CD8-positive, alpha-beta memory T cell (primary cell): Measurements from ENCODE around the gene LITAFD. TPM values are rescaled to one million over a fixed set of nuclear protein-coding genes. Genes with fewer than 3 reads are reported as not detected.
A peak's percentile ranks its signal among the peaks of the same experiment; 100 is the strongest.

Experiments
- CTCF ChIA-PET: fragments of 350-600 bp; sonication (Branson Sonifier 250); formaldehyde crosslinking; loops from one replicate; lab custom pipeline; 2021; ENCODE audit warnings: antibody characterized with exemption; lab: Charles Lee
- POLR2A ChIA-PET: fragments of 350-600 bp; sonication (Branson Sonifier 250); formaldehyde crosslinking; loops from one replicate; lab custom pipeline; 2021; ENCODE audit warnings: antibody characterized with exemption; lab: Charles Lee
- DNase-seq, 5 donors: peaks; one replicate each; pipeline versions ENCODE4 v3.0.0 to v3.0.0-alpha.2; 2020 to 2022; ENCODE audit warnings: mixed read lengths in 1 of 5
- H3K27ac ChIP-seq: one replicate; pipeline ENCODE4 v1.7.0; 2013; ENCODE audit warnings: low read depth, mild to moderate bottlenecking, low read length, moderate library complexity
- H3K27me3 ChIP-seq: 2 replicates; pipeline ENCODE4 v1.7.0; 2013; ENCODE audit warnings: low read length, mild to moderate bottlenecking; ENCODE audit not compliant: insufficient read depth, poor library complexity, severe bottlenecking
- H3K36me3 ChIP-seq: 2 replicates; pipeline ENCODE4 v1.7.0; 2013; ENCODE audit warnings: mild to moderate bottlenecking, low read length, moderate library complexity; ENCODE audit not compliant: insufficient read depth
- H3K4me1 ChIP-seq: 2 replicates; pipeline ENCODE4 v1.7.0; 2013; ENCODE audit warnings: mild to moderate bottlenecking, low read length, moderate library complexity; ENCODE audit not compliant: insufficient read depth
- H3K4me3 ChIP-seq: 2 replicates; pipeline ENCODE4 v1.7.0; 2013; ENCODE audit warnings: mild to moderate bottlenecking, low read length
- H3K9me3 ChIP-seq: 2 replicates; pipeline ENCODE4 v1.7.0; 2013; ENCODE audit warnings: mild to moderate bottlenecking, low read length
- H3K27ac Mint-ChIP-seq, 8 donors: one replicate each; pipeline ENCODE4 v1.8.0; 2020 to 2021; ENCODE audit warnings: mixed read lengths in 8 of 8, mild to moderate bottlenecking in 6 of 8, inconsistent platforms in 3 of 8, moderate library complexity in 3 of 8
- H3K27me3 Mint-ChIP-seq, 2 donors: one replicate each; pipeline ENCODE4 v1.8.0; 2020 to 2021; ENCODE audit warnings: mixed read lengths in 2 of 2, mild to moderate bottlenecking in 1 of 2, moderate library complexity in 1 of 2
- H3K36me3 Mint-ChIP-seq, 3 donors: one replicate each; pipeline ENCODE4 v1.8.0; 2020 to 2021; ENCODE audit warnings: mixed read lengths in 3 of 3, inconsistent platforms in 1 of 3, mild to moderate bottlenecking in 1 of 3
- H3K4me1 Mint-ChIP-seq, 3 donors: one replicate each; pipeline ENCODE4 v1.8.0; 2020 to 2021; ENCODE audit warnings: mixed read lengths in 3 of 3, inconsistent platforms in 1 of 3, mild to moderate bottlenecking in 1 of 3
- H3K4me3 Mint-ChIP-seq, 7 donors: one replicate each; pipeline ENCODE4 v1.8.0; 2020 to 2021; ENCODE audit warnings: mixed read lengths in 7 of 7, mild to moderate bottlenecking in 6 of 7, moderate library complexity in 4 of 7, inconsistent platforms in 2 of 7
- H3K9me3 Mint-ChIP-seq, 5 donors: one replicate each; pipeline ENCODE4 v1.8.0; 2020 to 2022; ENCODE audit warnings: mixed read lengths in 5 of 5, mild to moderate bottlenecking in 3 of 5, moderate library complexity in 2 of 5, inconsistent platforms in 1 of 5
- polyA plus RNA-seq: library from polyadenylated mRNA; unstranded; fragments of 300-500 nt; fragmentation: Illumina TruSeq; gene quantifications from one replicate; pipeline ENCODE4 v1.2.3, GENCODE V29; 2021
- total RNA-seq, 2 experiments: library from RNA; stranded (reverse); gene quantifications; one replicate each; pipeline ENCODE4 v1.2.3, GENCODE V29; 2021

LITAFD gene
- total and polyA plus RNA-seq, 3 experiments from 2014 or later, result not detected

DNA sequence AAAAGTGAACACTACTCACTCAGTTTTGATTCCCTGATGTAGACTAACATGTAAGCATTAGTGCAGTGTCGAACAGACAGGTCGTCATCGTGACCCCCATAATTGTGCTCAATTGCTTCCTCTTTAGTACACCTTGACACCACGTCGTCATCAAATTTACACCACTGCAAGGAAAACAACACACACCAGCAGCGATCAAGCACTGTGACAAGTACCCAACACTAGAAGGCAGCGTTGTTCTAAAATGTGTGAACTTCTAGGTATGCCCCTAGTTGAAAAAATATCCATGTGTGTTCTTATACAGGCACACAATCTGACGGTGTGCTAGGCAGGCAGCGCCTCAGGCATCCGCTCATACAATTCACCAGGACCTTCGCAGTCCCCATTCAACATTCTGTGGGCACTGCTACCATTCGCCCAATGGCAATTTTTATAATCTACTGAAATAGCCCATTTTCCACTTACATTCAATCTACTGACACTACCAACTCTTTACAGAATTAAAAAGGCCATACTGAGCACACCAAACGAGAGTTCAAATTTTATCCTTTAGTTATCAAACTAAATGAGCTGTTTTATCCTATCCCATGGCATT lies 23.1 kb downstream of the LITAFD start:
- Histone ChIP-seq H3K36me3 (peaks cover 89% of the 10 kb centered on the region), H3K4me3 (no peak overlapping the region), H3K27me3 (no peaks in the 10 kb centered on the region), H3K4me1 (peaks cover 12% of the 10 kb centered on the region), H3K9me3 (no peaks in the 10 kb centered on the region), H3K27ac (no peak overlapping the region)
- peak overlapping the region in 4 of 8 donors; percentile 2 to 74 (median 34) for H3K27ac Mint-ChIP-seq
- no peaks in the 10 kb centered on the region for H3K27me3 Mint-ChIP-seq
- peaks cover 6 to 95% (median 36%) of the 10 kb centered on the region in 3 donors for H3K36me3 Mint-ChIP-seq
- ChIA-PET POLR2A (no interaction called here), CTCF (no interaction called here)
- no peaks in the 10 kb centered on the region for H3K9me3 Mint-ChIP-seq
- peaks cover 6 to 13% (median 12%) of the 10 kb centered on the region in 3 donors for H3K4me1 Mint-ChIP-seq
- DNase-seq, result peak in 1 of 5 donors; percentile 16
- H3K4me3 Mint-ChIP-seq, result no peak overlapping the region

DNA sequence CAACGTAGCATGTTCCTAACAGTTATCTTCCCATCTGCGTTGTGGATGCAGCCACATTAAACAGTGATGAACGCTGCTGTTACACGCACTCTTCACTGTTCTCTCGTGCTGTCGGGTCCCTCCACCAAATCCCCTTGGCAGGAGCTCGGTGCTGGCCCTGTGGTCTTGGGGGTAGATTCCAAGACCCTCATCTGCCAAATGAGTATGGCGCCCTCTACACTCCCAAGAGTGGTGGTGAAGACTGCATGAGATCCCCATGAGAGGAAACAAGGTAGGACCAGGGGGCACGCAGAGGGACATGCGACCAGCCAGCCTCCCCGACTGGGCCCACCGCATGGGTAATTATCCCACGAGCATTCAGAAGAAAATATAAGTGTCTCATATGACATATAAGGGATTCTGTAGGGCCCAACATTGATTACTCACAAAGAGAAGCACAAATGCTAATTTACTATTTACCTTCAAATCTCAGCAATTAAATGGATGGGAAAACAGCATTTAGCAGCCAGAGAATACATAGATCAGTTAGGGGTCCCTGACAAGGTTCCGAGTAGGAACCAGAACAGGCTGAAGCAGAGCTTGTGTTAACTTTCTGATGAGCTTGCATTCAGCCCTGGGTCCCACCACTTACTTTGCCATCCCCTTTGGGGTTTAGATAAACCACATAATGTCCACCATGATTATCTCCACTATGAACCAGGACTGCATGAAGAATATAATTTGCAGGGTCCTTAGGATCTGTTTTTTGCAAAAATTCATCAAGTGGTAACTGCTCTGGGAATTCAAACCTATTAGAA lies 23.8 kb downstream of the LITAFD start:
- POLR2A ChIA-PET, result no interaction called here
- no peaks in the 10 kb centered on the region for H3K27me3 ChIP-seq
- Mint-ChIP-seq H3K4me3 (no peak overlapping the region), H3K36me3 (peaks cover 6 to 95% (median 34%) of the 10 kb centered on the region in 3 donors), H3K9me3 (no peaks in the 10 kb centered on the region), H3K27ac (peak overlapping the region in 2 of 8 donors; percentile 2 to 54), H3K4me1 (peaks cover 9 to 20% (median 12%) of the 10 kb centered on the region in 3 donors), H3K27me3 (no peaks in the 10 kb centered on the region)
- H3K4me3 ChIP-seq, result no peak overlapping the region
- H3K27ac ChIP-seq, result no peak overlapping the region
- H3K4me1 ChIP-seq, result peaks cover 12% of the 10 kb centered on the region
- H3K36me3 ChIP-seq, result peaks cover 89% of the 10 kb centered on the region
- DNase-seq, result no peak
- H3K9me3 ChIP-seq, result no peaks in the 10 kb centered on the region
- CTCF ChIA-PET, result no interaction called here

DNA sequence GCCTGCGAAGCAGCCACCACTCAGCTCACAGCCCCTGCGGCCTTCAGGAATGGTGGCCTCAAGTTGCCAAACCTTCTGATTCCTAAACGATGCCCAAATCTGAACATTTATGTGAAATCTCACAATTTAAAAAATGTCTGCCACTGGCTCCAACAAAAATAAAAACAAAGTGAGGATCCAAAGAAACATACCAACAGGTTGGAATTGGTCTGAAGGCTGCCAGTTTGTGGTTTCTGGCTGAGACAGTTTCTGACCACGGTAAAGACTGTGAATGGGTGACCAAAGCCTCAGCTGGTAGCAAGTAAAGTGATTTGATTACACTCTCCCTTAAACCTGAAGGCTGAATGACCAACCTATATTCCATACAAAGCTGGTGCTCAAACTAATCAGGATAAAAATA lies 24.9 kb downstream of the LITAFD start:
- no peaks in the 10 kb centered on the region for H3K9me3 Mint-ChIP-seq

DNA sequence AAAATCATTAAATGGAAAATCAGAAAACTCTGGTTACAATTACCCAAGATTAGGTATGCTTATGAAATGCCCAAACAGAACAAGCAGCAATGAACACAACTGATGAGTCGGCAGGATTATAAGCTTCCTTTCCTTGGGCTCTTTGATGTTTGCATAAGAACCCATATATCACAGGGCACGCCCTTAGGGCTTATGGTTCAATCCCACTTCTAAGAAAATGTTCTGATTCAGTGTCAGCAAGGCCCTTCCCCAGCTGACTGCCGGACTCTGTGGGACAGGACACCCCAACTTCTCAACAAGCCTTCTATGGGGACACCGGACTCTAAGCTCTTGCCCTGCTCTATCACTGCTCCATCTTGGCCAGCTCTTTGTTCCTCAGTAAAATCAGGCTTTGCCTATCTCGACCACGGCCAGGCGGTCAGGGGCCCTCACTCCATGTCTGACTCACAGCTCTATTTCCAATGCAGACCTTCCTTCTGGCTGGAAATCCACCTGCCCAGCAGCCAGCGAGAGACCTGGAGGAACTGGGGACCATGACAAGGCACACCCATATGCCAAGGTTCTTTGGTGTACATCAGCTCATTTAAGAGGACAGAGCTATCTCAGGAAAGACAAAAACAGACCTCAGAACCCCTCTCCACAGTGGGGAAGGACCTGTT lies 26.8 kb downstream of the LITAFD start:
- no peak for DNase-seq
- H3K4me1 Mint-ChIP-seq, result peaks cover 12 to 35% (median 23%) of the 10 kb centered on the region in 3 donors
- ChIA-PET CTCF (interaction anchor here (1.6 kb wide), 1 partner anchor 100 kb away, joined by 8 read pairs; no protein-coding TSS in a partner anchor), POLR2A (interaction anchor here (1.0 kb wide), 1 partner anchor 27 kb away, joined by 3 read pairs; no protein-coding TSS in a partner anchor)
- Histone ChIP-seq H3K4me3 (no peak overlapping the region), H3K4me1 (peaks cover 12% of the 10 kb centered on the region), H3K27me3 (no peaks in the 10 kb centered on the region), H3K36me3 (peaks cover 80% of the 10 kb centered on the region), H3K9me3 (no peaks in the 10 kb centered on the region), H3K27ac (no peak overlapping the region)
- no peak overlapping the region for H3K4me3 Mint-ChIP-seq
- H3K9me3 Mint-ChIP-seq, result no peaks in the 10 kb centered on the region
- peaks cover 6 to 93% (median 34%) of the 10 kb centered on the region in 3 donors for H3K36me3 Mint-ChIP-seq
- H3K27ac Mint-ChIP-seq, result peak overlapping the region in 5 of 8 donors; percentile 9 to 80 (median 43)
- H3K27me3 Mint-ChIP-seq, result no peaks in the 10 kb centered on the region

More for the DNA sequence above, 24.9 kb downstream of the LITAFD start:
- peak overlapping the region in 3 of 8 donors; percentile 8 to 47 (median 17) for H3K27ac Mint-ChIP-seq
- no peaks in the 10 kb centered on the region for H3K27me3 Mint-ChIP-seq
- CTCF ChIA-PET, result no interaction called here
- peaks cover 6 to 95% (median 34%) of the 10 kb centered on the region in 3 donors for H3K36me3 Mint-ChIP-seq
- DNase-seq, result no peak
- Histone ChIP-seq H3K4me1 (peaks cover 12% of the 10 kb centered on the region), H3K9me3 (no peaks in the 10 kb centered on the region), H3K4me3 (no peak overlapping the region), H3K36me3 (peaks cover 88% of the 10 kb centered on the region), H3K27ac (no peak overlapping the region), H3K27me3 (no peaks in the 10 kb centered on the region)
- POLR2A ChIA-PET, result no interaction called here
- H3K4me1 Mint-ChIP-seq, result peaks cover 12 to 29% (median 17%) of the 10 kb centered on the region in 3 donors
- H3K4me3 Mint-ChIP-seq, result no peak overlapping the region

DNA sequence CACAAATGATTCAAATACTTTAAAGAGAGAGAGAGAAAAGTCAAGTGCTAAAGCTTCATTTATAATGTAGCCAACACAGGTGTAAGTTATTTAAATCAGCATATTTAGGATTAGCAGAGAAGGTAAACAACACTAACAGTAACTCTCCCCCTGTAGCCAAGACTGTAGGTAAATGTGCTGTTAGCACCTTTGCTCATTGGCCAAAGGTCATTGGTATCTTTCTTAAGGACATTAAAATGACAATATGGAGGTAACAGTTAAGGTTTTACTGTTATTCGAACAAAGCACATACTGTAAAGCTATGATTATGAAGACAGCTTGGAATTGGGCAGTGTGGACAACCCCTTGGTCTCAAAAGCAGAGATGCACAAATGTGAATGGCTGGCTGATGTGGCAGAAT lies 28.7 kb downstream of the LITAFD start:
- ChIA-PET POLR2A (no interaction called here), CTCF (no interaction called here)
- H3K4me1 ChIP-seq, result peaks cover 12% of the 10 kb centered on the region

DNA sequence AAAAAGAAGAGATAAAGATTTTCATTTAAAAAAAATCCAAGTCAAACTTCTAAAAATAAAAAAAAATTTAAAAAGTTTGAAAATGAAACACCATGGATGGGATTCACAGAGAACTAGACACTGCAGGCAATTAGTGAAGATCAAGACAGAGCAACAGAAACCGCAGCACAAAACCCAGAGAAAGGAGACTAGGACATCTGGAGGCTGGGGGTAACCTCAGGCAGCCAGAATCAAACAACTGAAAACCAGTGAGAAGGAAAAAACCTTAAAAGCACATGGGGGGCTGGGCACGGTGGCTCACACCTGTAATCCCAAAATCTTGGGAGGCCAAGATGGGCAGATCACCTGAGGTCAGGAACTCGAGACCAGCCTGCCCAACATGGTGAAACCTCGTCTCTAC lies 30.6 kb downstream of the LITAFD start:
- Histone ChIP-seq H3K4me1 (peaks cover 12% of the 10 kb centered on the region), H3K9me3 (no peaks in the 10 kb centered on the region), H3K4me3 (no peak overlapping the region), H3K27ac (no peak overlapping the region), H3K27me3 (no peaks in the 10 kb centered on the region), H3K36me3 (peaks cover 79% of the 10 kb centered on the region)
- H3K27ac Mint-ChIP-seq, result peak overlapping the region in 3 of 8 donors; percentile 31 to 83 (median 32)
- no peak overlapping the region for H3K4me3 Mint-ChIP-seq
- no peaks in the 10 kb centered on the region for H3K27me3 Mint-ChIP-seq
- peaks cover 5 to 95% (median 30%) of the 10 kb centered on the region in 3 donors for H3K36me3 Mint-ChIP-seq
- no peaks in the 10 kb centered on the region for H3K9me3 Mint-ChIP-seq
- POLR2A ChIA-PET, result no interaction called here
- H3K4me1 Mint-ChIP-seq, result peaks cover 31 to 53% (median 35%) of the 10 kb centered on the region in 3 donors
- CTCF ChIA-PET, result no interaction called here
- no peak for DNase-seq

More for the DNA sequence above, 28.7 kb downstream of the LITAFD start:
- peaks cover 23 to 43% (median 29%) of the 10 kb centered on the region in 3 donors for H3K4me1 Mint-ChIP-seq
- Histone ChIP-seq H3K27ac (no peak overlapping the region), H3K36me3 (peaks cover 82% of the 10 kb centered on the region), H3K9me3 (no peaks in the 10 kb centered on the region), H3K4me3 (no peak overlapping the region), H3K27me3 (no peaks in the 10 kb centered on the region)
- H3K4me3 Mint-ChIP-seq, result no peak overlapping the region
- H3K9me3 Mint-ChIP-seq, result no peaks in the 10 kb centered on the region
- H3K27ac Mint-ChIP-seq, result peak overlapping the region in 4 of 8 donors; percentile 46 to 77 (median 54)
- no peaks in the 10 kb centered on the region for H3K27me3 Mint-ChIP-seq
- H3K36me3 Mint-ChIP-seq, result peaks cover 5 to 94% (median 31%) of the 10 kb centered on the region in 3 donors
- DNase-seq, result no peak

DNA sequence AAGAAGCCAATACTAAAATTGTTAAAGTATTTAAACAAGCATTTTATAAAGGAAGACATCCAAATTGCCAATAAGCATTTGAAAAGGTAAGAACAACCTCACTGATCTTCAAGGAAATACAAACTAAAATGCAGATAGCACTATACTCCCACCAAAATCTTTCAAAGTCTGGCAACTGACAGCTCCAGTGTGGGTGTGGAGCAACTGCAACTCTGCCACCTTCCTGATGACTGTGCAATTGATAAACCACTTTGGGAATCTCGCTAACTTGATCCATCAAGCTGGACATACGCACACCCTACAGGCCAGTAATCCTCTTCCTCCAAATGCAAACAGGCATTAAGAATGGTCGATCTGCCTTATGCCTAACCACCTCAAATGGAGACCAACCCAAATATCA lies 31.9 kb downstream of the LITAFD start:
- H3K27me3 ChIP-seq, result no peaks in the 10 kb centered on the region
- no peaks in the 10 kb centered on the region for H3K9me3 ChIP-seq
- Mint-ChIP-seq H3K27me3 (no peaks in the 10 kb centered on the region), H3K36me3 (peaks cover 5 to 95% (median 26%) of the 10 kb centered on the region in 3 donors), H3K27ac (peak overlapping the region in 4 of 8 donors; percentile 46 to 61 (median 50)), H3K9me3 (no peaks in the 10 kb centered on the region), H3K4me3 (no peak overlapping the region), H3K4me1 (peaks cover 24 to 49% (median 32%) of the 10 kb centered on the region in 3 donors)
- CTCF ChIA-PET, result interaction anchor here (1.2 to 1.3 kb wide), 2 partner anchors 22 to 95 kb away, joined by 3 read pairs; no protein-coding TSS in a partner anchor
- peaks cover 8% of the 10 kb centered on the region for H3K4me1 ChIP-seq
- POLR2A ChIA-PET, result no interaction called here
- DNase-seq, result no peak
- H3K4me3 ChIP-seq, result no peak overlapping the region
- H3K36me3 ChIP-seq, result peaks cover 76% of the 10 kb centered on the region
- H3K27ac ChIP-seq, result no peak overlapping the region
